GM12874 (cell line): ENCODE data around the gene GOLGA6C.
"Not testable (repeated sequence)": the region's sequence is repeated elsewhere in the genome, so short reads cannot be mapped to it uniquely, and the experiment has no call there.

Source experiments
- CTCF ChIP-seq: IDR thresholded peaks from 2 replicates; pipeline ENCODE4 v1.5.1; 2011; ENCODE audit warnings: low read depth, mild to moderate bottlenecking, control low read depth, low read length, moderate library complexity; ENCODE audit not compliant: insufficient read depth

GOLGA6C gene

GRCh38 chr15:75258034-75258433 is at the start of gene GOLGA6C:
Gene GOLGA6C, plus strand, starts transcription at chr15:75258334. Its CDS starts 265 bp downstream, at chr15:75258599.
- not testable (repeated sequence) for TF ChIP-seq CTCF

GRCh38 chr15:75208501-75209288 is 49.4 kb upstream of the GOLGA6C start:
- TF ChIP-seq CTCF = no peak

- TF ChIP-seq CTCF = no peak
Measured at GRCh38 chr15:75209289-75209676, 48.9 kb upstream of the GOLGA6C start.

- TF ChIP-seq CTCF = no peak
Measured at GRCh38 chr15:75210811-75211230, 47.3 kb upstream of the GOLGA6C start.

GRCh38 chr15:75211436-75212199 is 46.5 kb upstream of the GOLGA6C start:
- no peak for TF ChIP-seq CTCF

- TF ChIP-seq CTCF = no peak
Measured at GRCh38 chr15:75212200-75212858, 45.8 kb upstream of the GOLGA6C start.

GRCh38 chr15:75213212-75213767 is 44.8 kb upstream of the GOLGA6C start:
- TF ChIP-seq CTCF = no peak
